Endothelial cell of umbilical vein (primary cell): ENCODE data around the gene KRT32. TPM values are rescaled to one million over a fixed set of nuclear protein-coding genes. Genes with fewer than 3 reads are reported as not detected.

ENCODE experiments used
- BruUV-seq: library from RNA; stranded (reverse); fragments of 400-500 nt; replicated peaks from 2 replicates; lab custom pipeline; 2021; lab: Mats Ljungman, UMichigan
- CTCF ChIA-PET: fragments of 300-600, 350-600 bp; sonication (Branson Sonifier 250); formaldehyde crosslinking; loops from one replicate; lab custom pipeline; 2021; ENCODE audit warnings: antibody characterized with exemption, inconsistent platforms; lab: Charles Lee
- POLR2A ChIA-PET: fragments of 300-600, 350-600 bp; sonication (Branson Sonifier 250); formaldehyde crosslinking; loops from one replicate; lab custom pipeline; 2021; ENCODE audit warnings: antibody characterized with exemption, inconsistent platforms; lab: Charles Lee
- DNase-seq: peaks from one replicate; pipeline ENCODE4 v3.0.0-alpha.2; 2011; ENCODE audit warnings: low read depth, low spot score
- FAIRE-seq: peaks from 2 replicates; lab custom pipeline; 2011; peaks lifted over from hg19 to GRCh38; lab: Jason Lieb, UNC
- H2AFZ ChIP-seq: 2 replicates; pipeline ENCODE4 v1.6.0; 2012; ENCODE audit warnings: low read depth, low read length, control low read depth, inconsistent platforms
- H3K27ac ChIP-seq: 2 replicates; pipeline ENCODE4 v1.5.1; 2011; ENCODE audit warnings: low read depth, mild to moderate bottlenecking, control low read depth, low read length, moderate library complexity; ENCODE audit not compliant: insufficient read depth
- H3K27me3 ChIP-seq, 2 experiments: 2 replicates each; pipeline versions ENCODE4 v1.6.0 to v1.6.1; 2011; ENCODE audit warnings: low read length in 2 of 2, mixed read lengths in 1 of 2; ENCODE audit not compliant: control insufficient read depth in 2 of 2, insufficient read depth in 2 of 2
- H3K36me3 ChIP-seq, 2 experiments: 2 replicates in 1 of 2; 3 replicates in 1 of 2; pipeline ENCODE4 v1.5.1; 2011; ENCODE audit warnings: low read length in 2 of 2, mild to moderate bottlenecking in 1 of 2, moderate library complexity in 1 of 2; ENCODE audit not compliant: control insufficient read depth in 2 of 2, insufficient read depth in 2 of 2; ENCODE audit errors: extremely low read depth in 1 of 2
- H3K4me1 ChIP-seq: 3 replicates; pipeline ENCODE4 v1.5.1; 2011; ENCODE audit warnings: mild to moderate bottlenecking, low read length; ENCODE audit not compliant: control insufficient read depth, insufficient read depth; ENCODE audit errors: extremely low read depth
- H3K4me2 ChIP-seq: 2 replicates; pipeline ENCODE4 v1.6.1; 2011; ENCODE audit warnings: low read length, control low read depth, mixed read lengths; ENCODE audit not compliant: insufficient read depth
- H3K4me3 ChIP-seq, 3 experiments: fragments of 200-600 bp in 1 of 3; sonication (generic), shearing (Covaris generic) in 1 of 3; replicated peaks in 1 of 3; 2 replicates each; pipeline ENCODE4 v1.5.1; 2011 to 2016; ENCODE audit warnings: control low read depth in 3 of 3, low read length in 3 of 3, mild to moderate bottlenecking in 2 of 3, inconsistent platforms in 1 of 3, low read depth in 1 of 3, moderate library complexity in 1 of 3; ENCODE audit not compliant: insufficient read depth in 1 of 3
- H3K79me2 ChIP-seq: 2 replicates; pipeline ENCODE4 v1.6.0; 2012; ENCODE audit warnings: low read length, inconsistent platforms; ENCODE audit not compliant: control insufficient read depth, insufficient read depth
- H3K9ac ChIP-seq: replicated peaks from 2 replicates; pipeline ENCODE3; 2011; ENCODE audit warnings: low read length, control low read depth; ENCODE audit not compliant: insufficient read depth; ENCODE audit errors: extremely low read depth
- H3K9me1 ChIP-seq: replicated peaks from 3 replicates; pipeline ENCODE4 v1.6.0; 2011; ENCODE audit warnings: mild to moderate bottlenecking, low read length; ENCODE audit not compliant: control insufficient read depth, insufficient read depth; ENCODE audit errors: extremely low read depth
- H3K9me3 ChIP-seq: replicated peaks from 2 replicates; pipeline ENCODE4 v1.5.1; 2012; ENCODE audit warnings: low read length, inconsistent platforms; ENCODE audit not compliant: control insufficient read depth, insufficient read depth
- H4K20me1 ChIP-seq: replicated peaks from 2 replicates; pipeline ENCODE3; 2011; ENCODE audit warnings: mild to moderate bottlenecking, low read length; ENCODE audit not compliant: control insufficient read depth, insufficient read depth; ENCODE audit errors: extremely low read depth
- EZH2 ChIP-seq: IDR thresholded peaks from 2 replicates; pipeline ENCODE4 v1.6.1; 2012; ENCODE audit warnings: borderline replicate concordance, low read depth, mild to moderate bottlenecking, moderate library complexity, low read length, inconsistent platforms; ENCODE audit not compliant: severe bottlenecking
- FOS ChIP-seq: IDR thresholded peaks from 2 replicates; pipeline ENCODE4 v1.6.1; 2011; ENCODE audit warnings: mild to moderate bottlenecking, low read length, moderate library complexity, borderline replicate concordance; ENCODE audit not compliant: insufficient read depth
- GATA2 ChIP-seq: IDR thresholded peaks from 2 replicates; pipeline ENCODE4 v1.7.0; 2011; ENCODE audit warnings: low read depth, mild to moderate bottlenecking, moderate library complexity, mixed read lengths, low read length; ENCODE audit not compliant: insufficient read length, insufficient read depth
- JUN ChIP-seq: IDR thresholded peaks from 2 replicates; pipeline ENCODE4 v1.6.1; 2011; ENCODE audit warnings: borderline replicate concordance, low read depth; ENCODE audit not compliant: insufficient read length, insufficient read depth
- MYC ChIP-seq: IDR thresholded peaks from one replicate; pipeline ENCODE4 v1.6.1; 2011; ENCODE audit warnings: mild to moderate bottlenecking, low read depth, low read length
- POLR2A ChIP-seq: IDR thresholded peaks from 2 replicates; pipeline ENCODE4 v1.6.1; 2012; ENCODE audit warnings: low read depth, mild to moderate bottlenecking, control low read depth, low read length
- POLR2AphosphoS5 ChIP-seq: IDR thresholded peaks from 2 replicates; pipeline ENCODE4 v1.6.1; 2012; ENCODE audit warnings: low read depth, mild to moderate bottlenecking, control low read depth, low read length, moderate library complexity; ENCODE audit not compliant: insufficient read depth
- dilution Hi-C: fragments of 300-500 bp; cut with MboI; formaldehyde crosslinking; loops from one replicate; pipeline ENCODE4 v1.15.0; 2019; ENCODE audit warnings: low sequenced_read_pairs; ENCODE audit not compliant: extremely low pct_ligation_motif_present
- intact Hi-C: fragments of 100-400 bp; cut with micrococcal nuclease; formaldehyde crosslinking; loops from one replicate; pipeline ENCODE4 v1.10.0; 2022
- polyA plus RNA-seq, 4 experiments: library from polyadenylated mRNA; depleted of rRNA in 3 of 4; stranded (reverse) in 3 of 4; unstranded in 1 of 4; fragments of >200 nt; gene quantifications; 2 replicates each; pipeline versions ENCODE4 v1.2.1 to v1.2.3, GENCODE V29; 2011 to 2012; ENCODE audit warnings: missing spikeins in 1 of 4
- total RNA-seq: library from RNA; stranded (reverse); gene quantifications from 2 replicates; pipeline ENCODE4 v1.2.3, GENCODE V29; 2021
- TF ChIP-seq, protein P1 (sequence below), 2 donors: IDR thresholded peaks; 1 replicate in 1 of 2; 2 replicates in 1 of 2; pipeline ENCODE4 v1.5.1; 2011; ENCODE audit warnings: low read length in 2 of 2, mild to moderate bottlenecking in 2 of 2, moderate library complexity in 2 of 2, control low read depth in 1 of 2, inconsistent platforms in 1 of 2, low read depth in 1 of 2; ENCODE audit not compliant: insufficient read depth in 1 of 2; ENCODE audit errors: extremely low read depth in 1 of 2
- TF ChIP-seq, protein P2 (sequence below): IDR thresholded peaks from 2 replicates; pipeline ENCODE4 v1.6.1; 2011; ENCODE audit not compliant: insufficient read depth, insufficient read length

KRT32 gene
- total and polyA plus RNA-seq, 2 donors (not counting 3 experiments of a cell fraction or from before 2014, with no cell fraction given), result not detected

DNA sequence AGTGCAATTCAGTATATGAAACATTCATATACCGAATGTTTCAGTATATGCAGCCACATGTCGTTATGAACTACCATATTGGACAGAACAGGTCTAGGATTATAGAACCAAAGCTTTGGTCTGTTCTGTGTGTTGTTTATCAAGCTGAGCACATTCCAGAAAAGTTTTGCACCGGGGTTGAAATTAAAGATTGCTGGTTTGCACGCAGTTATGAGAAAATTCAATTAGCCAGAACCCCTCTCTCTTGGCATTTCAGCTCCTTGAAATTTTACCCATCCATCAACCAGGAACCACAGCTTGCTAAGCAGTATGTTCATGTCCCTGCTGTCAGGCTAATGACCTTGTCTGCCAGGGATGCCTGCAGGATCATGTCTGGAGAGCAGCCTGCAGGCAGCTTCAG, 9.5 kb downstream of the KRT32 start:
- Histone ChIP-seq H3K9me1 (no peaks in the 10 kb centered on the region), H3K79me2 (no peaks in the 10 kb centered on the region), H3K4me2 (no peak overlapping the region), H3K9me3 (no peaks in the 10 kb centered on the region), H3K27ac (no peak overlapping the region), H3K27me3 (peaks cover 2% of the 10 kb centered on the region in 2 experiments), H3K36me3 (no peaks in the 10 kb centered on the region), H3K4me3 (no peak overlapping the region), H3K4me1 (no peaks in the 10 kb centered on the region), H2AFZ (no peak overlapping the region), H3K9ac (no peak overlapping the region), H4K20me1 (no peaks in the 10 kb centered on the region)
- no peak for DNase-seq
- POLR2A ChIA-PET, result no interaction called here
- intact Hi-C loops, result no loop called here
- CTCF ChIA-PET, result interaction anchor here (1.1 to 1.6 kb wide), 3 partner anchors 29 to 191 kb away, joined by 3 to 6 read pairs (median 4); no protein-coding TSS in a partner anchor
- dilution Hi-C loops, result no loop called here
- TF ChIP-seq POLR2AphosphoS5, result no peak
- no peak for TF ChIP-seq POLR2A
- TF ChIP-seq EZH2, result no peak
- TF ChIP-seq, protein P1, sequence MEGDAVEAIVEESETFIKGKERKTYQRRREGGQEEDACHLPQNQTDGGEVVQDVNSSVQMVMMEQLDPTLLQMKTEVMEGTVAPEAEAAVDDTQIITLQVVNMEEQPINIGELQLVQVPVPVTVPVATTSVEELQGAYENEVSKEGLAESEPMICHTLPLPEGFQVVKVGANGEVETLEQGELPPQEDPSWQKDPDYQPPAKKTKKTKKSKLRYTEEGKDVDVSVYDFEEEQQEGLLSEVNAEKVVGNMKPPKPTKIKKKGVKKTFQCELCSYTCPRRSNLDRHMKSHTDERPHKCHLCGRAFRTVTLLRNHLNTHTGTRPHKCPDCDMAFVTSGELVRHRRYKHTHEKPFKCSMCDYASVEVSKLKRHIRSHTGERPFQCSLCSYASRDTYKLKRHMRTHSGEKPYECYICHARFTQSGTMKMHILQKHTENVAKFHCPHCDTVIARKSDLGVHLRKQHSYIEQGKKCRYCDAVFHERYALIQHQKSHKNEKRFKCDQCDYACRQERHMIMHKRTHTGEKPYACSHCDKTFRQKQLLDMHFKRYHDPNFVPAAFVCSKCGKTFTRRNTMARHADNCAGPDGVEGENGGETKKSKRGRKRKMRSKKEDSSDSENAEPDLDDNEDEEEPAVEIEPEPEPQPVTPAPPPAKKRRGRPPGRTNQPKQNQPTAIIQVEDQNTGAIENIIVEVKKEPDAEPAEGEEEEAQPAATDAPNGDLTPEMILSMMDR (IDR thresholded peaks at IDR 0.05; ENCODE audit: extremely low read depth in 1 of 2, insufficient read depth in 1 of 2, low read depth in 1 of 2, low read length in 2 of 2), result no peak
- TF ChIP-seq GATA2, result no peak
- TF ChIP-seq MYC, result no peak
- no peak for TF ChIP-seq FOS
- no peak for TF ChIP-seq JUN
- TF ChIP-seq, protein P2, sequence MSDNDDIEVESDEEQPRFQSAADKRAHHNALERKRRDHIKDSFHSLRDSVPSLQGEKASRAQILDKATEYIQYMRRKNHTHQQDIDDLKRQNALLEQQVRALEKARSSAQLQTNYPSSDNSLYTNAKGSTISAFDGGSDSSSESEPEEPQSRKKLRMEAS, result no peak
- FAIRE-seq, result no peak
- no TSS peak for BruUV-seq
